Uterus (tissue), 4 donors: Measurements from ENCODE around the gene NUCKS1. TPM values are rescaled to one million over a fixed set of nuclear protein-coding genes. Genes with fewer than 3 reads are reported as not detected.

Experiments used
- DNase-seq, 2 donors: peaks; one replicate each; pipeline ENCODE4 v3.0.0-alpha.2; 2019 to 2020
- H3K27ac ChIP-seq, 2 donors: fragments of 200-600 bp; sonication (generic); 1 replicate in 1 of 2; 2 replicates in 1 of 2; pipeline ENCODE4 v1.5.1; 2016 to 2018
- H3K27me3 ChIP-seq, 2 donors: fragments of 200-600 bp; sonication (generic); one replicate each; pipeline ENCODE4 v1.5.1; 2018 to 2019; ENCODE audit warnings: control low read depth in 1 of 2
- H3K36me3 ChIP-seq, 2 donors: fragments of 200-600 bp; sonication (generic); one replicate each; pipeline ENCODE4 v1.5.1; 2019; ENCODE audit warnings: control low read depth in 1 of 2
- H3K4me1 ChIP-seq, 2 donors: fragments of 200-600 bp; sonication (generic); one replicate each; pipeline ENCODE4 v1.5.1; 2018 to 2019; ENCODE audit warnings: control low read depth in 1 of 2
- H3K4me3 ChIP-seq, 2 donors: fragments of 200-600 bp; sonication (generic); 1 replicate in 1 of 2; 2 replicates in 1 of 2; pipeline ENCODE4 v1.5.1; 2018 to 2019; ENCODE audit warnings: mild to moderate bottlenecking in 1 of 2
- H3K9me3 ChIP-seq, 2 donors: fragments of 200-600 bp; sonication (generic); one replicate each; pipeline ENCODE4 v1.5.1; 2019; ENCODE audit warnings: control low read depth in 1 of 2
- CTCF ChIP-seq, 4 experiments: fragments of 200-600 bp in 2 of 4; fragments of 450-650 bp in 2 of 4; sonication (generic) in 2 of 4; IDR thresholded peaks; one replicate each; pipeline ENCODE4 v1.5.1; 2016 to 2019; ENCODE audit warnings: antibody characterized with exemption in 4 of 4, mild to moderate bottlenecking in 2 of 4, moderate library complexity in 1 of 4
- POLR2A ChIP-seq, 2 donors: fragments of 450-650 bp; IDR thresholded peaks; one replicate each; pipeline ENCODE4 v1.6.1; 2016; ENCODE audit warnings: antibody characterized with exemption in 2 of 2, mild to moderate bottlenecking in 1 of 2, moderate library complexity in 1 of 2
- intact Hi-C: fragments of 100-400 bp; cut with DNase I; formaldehyde crosslinking; loops from one replicate; pipeline ENCODE4 v1.15.1; 2023; ENCODE audit warnings: low total_unique reads
- total RNA-seq, 4 donors: library from RNA; depleted of rRNA in 3 of 4; stranded (reverse); fragments of >200 nt in 3 of 4; gene quantifications; one replicate each; pipeline versions ENCODE4 v1.1.0 to v1.2.4, GENCODE V29; 2014 to 2023
- donor health status: DM: yes; HTN: yes; CAD: no.

The NUCKS1 gene
- total RNA-seq, 4 donors from 2014 or later = 59.4 to 286 (median 159) TPM

GRCh38 chr1:205700865-205701401 is 49.0 kb downstream of the NUCKS1 start:
- TF ChIP-seq POLR2A (IDR thresholded peaks at IDR 0.05) (no peak), CTCF (IDR thresholded peaks at IDR 0.05) (no peak)
- H3K4me3 ChIP-seq = no peak overlapping the region
- no peak overlapping the region for H3K27ac ChIP-seq
- no peaks in the 10 kb centered on the region for H3K27me3 ChIP-seq
- DNase-seq = no peak
- H3K4me1 ChIP-seq = no peaks in the 10 kb centered on the region
- intact Hi-C loops = no loop called here
- H3K36me3 ChIP-seq = no peaks in the 10 kb centered on the region
- no peaks in the 10 kb centered on the region for H3K9me3 ChIP-seq

GRCh38 chr1:205699416-205699815 is 50.6 kb downstream of the NUCKS1 start:
- Histone ChIP-seq H3K4me1 (no peaks in the 10 kb centered on the region), H3K27me3 (no peaks in the 10 kb centered on the region), H3K27ac (no peak overlapping the region), H3K4me3 (no peak overlapping the region), H3K36me3 (no peaks in the 10 kb centered on the region), H3K9me3 (no peaks in the 10 kb centered on the region)
- intact Hi-C loops = no loop called here
- DNase-seq = no peak
- no peak for TF ChIP-seq POLR2A (IDR thresholded peaks at IDR 0.05)
- TF ChIP-seq CTCF (IDR thresholded peaks at IDR 0.05) = no peak

- TF ChIP-seq POLR2A (IDR thresholded peaks at IDR 0.05) (no peak), CTCF (IDR thresholded peaks at IDR 0.05) (no peak)
Measured at GRCh38 chr1:205698921-205699320, 51.1 kb downstream of the NUCKS1 start.

GRCh38 chr1:205693421-205693991 is 56.5 kb downstream of the NUCKS1 start:
- Histone ChIP-seq H3K9me3 (no peaks in the 10 kb centered on the region), H3K27ac (no peak overlapping the region), H3K27me3 (no peaks in the 10 kb centered on the region), H3K4me3 (no peak overlapping the region), H3K4me1 (no peaks in the 10 kb centered on the region), H3K36me3 (no peaks in the 10 kb centered on the region)
- intact Hi-C loops = no loop called here
- TF ChIP-seq CTCF (IDR thresholded peaks at IDR 0.05) (no peak), POLR2A (IDR thresholded peaks at IDR 0.05) (no peak)
- no peak for DNase-seq

More at GRCh38 chr1:205698921-205699320, 51.1 kb downstream of the NUCKS1 start:
- Histone ChIP-seq H3K9me3 (no peaks in the 10 kb centered on the region), H3K4me1 (no peaks in the 10 kb centered on the region), H3K4me3 (no peak overlapping the region), H3K27me3 (no peaks in the 10 kb centered on the region), H3K36me3 (no peaks in the 10 kb centered on the region), H3K27ac (no peak overlapping the region)
- no peak for DNase-seq
- intact Hi-C loops = no loop called here

- intact Hi-C loops = no loop called here
Measured at GRCh38 chr1:205692423-205692822, 57.6 kb downstream of the NUCKS1 start.

More at GRCh38 chr1:205692423-205692822, 57.6 kb downstream of the NUCKS1 start:
- no peak overlapping the region for H3K4me3 ChIP-seq
- no peaks in the 10 kb centered on the region for H3K27me3 ChIP-seq
- no peaks in the 10 kb centered on the region for H3K9me3 ChIP-seq
- TF ChIP-seq CTCF (IDR thresholded peaks at IDR 0.05) = no peak
- no peak for TF ChIP-seq POLR2A (IDR thresholded peaks at IDR 0.05)
- no peaks in the 10 kb centered on the region for H3K36me3 ChIP-seq
- no peak overlapping the region for H3K27ac ChIP-seq
- no peak for DNase-seq
- H3K4me1 ChIP-seq = no peaks in the 10 kb centered on the region
